Measurements from ENCODE around the gene INPP5J.

INPP5J gene

GRCh38 chr22:31126128-31126868, 3.5 kb downstream of the INPP5J start:
- no peak for DNase-seq (ENCODE audit: low read depth in 2 of 2)

- DNase-seq (ENCODE audit: low read depth in 2 of 2), result no peak
Observed at GRCh38 chr22:31126869-31127175, 4.1 kb downstream of the INPP5J start.

GRCh38 chr22:31127181-31127772, 4.5 kb downstream of the INPP5J start:
- no peak for DNase-seq (ENCODE audit: low read depth in 2 of 2)

- DNase-seq (ENCODE audit: low read depth in 2 of 2), result no peak
Observed at GRCh38 chr22:31128156-31128555, 5.4 kb downstream of the INPP5J start.

- DNase-seq (ENCODE audit: low read depth in 2 of 2), result no peak
Observed at GRCh38 chr22:31130873-31131272, 8.1 kb downstream of the INPP5J start.

- no peak for DNase-seq (ENCODE audit: low read depth in 2 of 2)
Observed at GRCh38 chr22:31133911-31134310, 11.1 kb downstream of the INPP5J start.

- DNase-seq (ENCODE audit: low read depth in 2 of 2), result no peak
Observed at GRCh38 chr22:31134688-31135087, 11.9 kb downstream of the INPP5J start.

GRCh38 chr22:31135706-31136105, 12.9 kb downstream of the INPP5J start:
- DNase-seq (ENCODE audit: low read depth in 2 of 2), result no peak

GRCh38 chr22:31136155-31136554, 13.4 kb downstream of the INPP5J start:
- DNase-seq (ENCODE audit: low read depth in 2 of 2), result no peak

GRCh38 chr22:31136711-31137110, 13.9 kb downstream of the INPP5J start:
- no peak for DNase-seq (ENCODE audit: low read depth in 2 of 2)

GRCh38 chr22:31137721-31138120, 15.0 kb downstream of the INPP5J start:
- DNase-seq (ENCODE audit: low read depth in 2 of 2), result no peak

- DNase-seq (ENCODE audit: low read depth in 2 of 2), result no peak
Observed at GRCh38 chr22:31138126-31138525, 15.4 kb downstream of the INPP5J start.

- DNase-seq (ENCODE audit: low read depth in 2 of 2), result no peak
Observed at GRCh38 chr22:31139066-31139465, 16.3 kb downstream of the INPP5J start.

GRCh38 chr22:31139866-31140716, 17.3 kb downstream of the INPP5J start, which contains the start of gene PLA2G3:
Gene PLA2G3 (minus strand): TSS chr22:31140508. CDS start chr22:31140354, 154 bp downstream.
- peak in 1 of 2 experiments; percentile 14 for DNase-seq (ENCODE audit: low read depth in 2 of 2)

GRCh38 chr22:31140746-31141145, 18.0 kb downstream of the INPP5J start:
- no peak for DNase-seq (ENCODE audit: low read depth in 2 of 2)

GRCh38 chr22:31141551-31141950, 18.8 kb downstream of the INPP5J start:
- DNase-seq (ENCODE audit: low read depth in 2 of 2), result no peak

- no peak for DNase-seq (ENCODE audit: low read depth in 2 of 2)
Observed at GRCh38 chr22:31142285-31142684, 19.5 kb downstream of the INPP5J start.

GRCh38 chr22:31143038-31143437, 20.3 kb downstream of the INPP5J start:
- DNase-seq (ENCODE audit: low read depth in 2 of 2), result no peak

- DNase-seq (ENCODE audit: low read depth in 2 of 2), result no peak
Observed at GRCh38 chr22:31143537-31143936, 20.8 kb downstream of the INPP5J start.

- DNase-seq (ENCODE audit: low read depth in 2 of 2), result no peak
Observed at GRCh38 chr22:31144223-31144622, 21.5 kb downstream of the INPP5J start.

GRCh38 chr22:31148488-31148887, 25.7 kb downstream of the INPP5J start:
- no peak for DNase-seq (ENCODE audit: low read depth in 2 of 2)

GRCh38 chr22:31148953-31149627, 26.3 kb downstream of the INPP5J start:
- DNase-seq (ENCODE audit: low read depth in 2 of 2), result peak; percentile 45 to 46
